ENCODE results near the gene PARD3B. TPM values are rescaled to one million over a fixed set of nuclear protein-coding genes. Genes with fewer than 3 reads are reported as not detected.

Gene PARD3B
- total and polyA plus RNA-seq, 2 of the 4 experiments (the other 2 are of a cell fraction) = 3.3 to 15.6 TPM

GRCh38 chr2:205643391-205643885 lies 1098.2 kb downstream of the PARD3B start:
- H3K9me1 ChIP-seq (ENCODE audit: insufficient read depth, low read length) = no peaks in the 10 kb centered on the region

More at GRCh38 chr2:205643391-205643885, 1098.2 kb downstream of the PARD3B start:
- no peak overlapping the region for H2BK15ac ChIP-seq (ENCODE audit: low read depth, low read length)
- dilution Hi-C loops (cut with HindIII; ENCODE audit: low sequenced_read_pairs, unreplicated experiment) = no loop called here
- H2AK5ac ChIP-seq (ENCODE audit: low read depth, low read length) = no peak overlapping the region
- no peaks in the 10 kb centered on the region for H3K79me1 ChIP-seq (ENCODE audit: low read depth in 1 of 2, low read length in 2 of 2)
- no peak overlapping the region for H3K4me3 ChIP-seq (ENCODE audit: insufficient read depth, low read depth, low read length)
- H3K4me1 ChIP-seq (ENCODE audit: control insufficient read depth, insufficient read depth, low read length) = peaks cover 3% of the 10 kb centered on the region
- WGBS, 2 experiments (ENCODE audit: extremely low coverage in 2 of 2, insufficient read length in 1 of 2) = 64% methylated on average over 7 of the region's 10 CpGs; no CpG with 5 or more reads in 1 of the 2 experiments
- H3K4ac ChIP-seq (ENCODE audit: low read depth, low read length) = no peak overlapping the region
- no peak overlapping the region for H3K9ac ChIP-seq (ENCODE audit: low read depth, low read length)
- no peak overlapping the region for H2AK9ac ChIP-seq (replicated peaks; ENCODE audit: low read depth, low read length, poor library complexity)
- no peak overlapping the region for H4K91ac ChIP-seq (ENCODE audit: insufficient read depth, low read depth, low read length)
- in situ Hi-C loops (cut with MboI; ENCODE audit: low sequenced_read_pairs) = loop anchor here (25.0 kb wide), 1 partner anchor 106 kb away; no protein-coding TSS in a partner anchor
- H3K4me2 ChIP-seq (ENCODE audit: low read depth, low read length) = no peak overlapping the region
- H4K20me1 ChIP-seq (ENCODE audit: insufficient read depth, low read length) = no peaks in the 10 kb centered on the region
- no peak overlapping the region for H3K18ac ChIP-seq (ENCODE audit: low read depth, low read length)
- CTCF ChIA-PET = interaction anchor here (0.5 kb wide), 1 partner anchor 1016 kb away, joined by 5 read pairs; no protein-coding TSS in a partner anchor
- H3K14ac ChIP-seq (replicated peaks; ENCODE audit: low read depth, low read length) = no peak overlapping the region
- H3K27me3 ChIP-seq (ENCODE audit: control insufficient read depth, insufficient read depth, low read length) = no peaks in the 10 kb centered on the region
- BruUV-seq (replicated peaks) = no TSS peak
- no peak overlapping the region for H3K23ac ChIP-seq (ENCODE audit: low read depth, low read length)
- H3K36me3 ChIP-seq (ENCODE audit: control insufficient read depth, insufficient read depth, low read length) = no peaks in the 10 kb centered on the region
- H2BK5ac ChIP-seq (ENCODE audit: low read depth, low read length, poor library complexity, severe bottlenecking) = no peak overlapping the region
- no peak for ATAC-seq (ENCODE audit: low read depth)
- POLR2A ChIA-PET (ENCODE audit: unreplicated experiment) = no interaction called here
- H3K9me3 ChIP-seq (ENCODE audit: control insufficient read depth, insufficient read depth, low read length) = peaks cover 5% of the 10 kb centered on the region; the same call in 1 of the 2 replicates
- no peak overlapping the region for H2BK120ac ChIP-seq (ENCODE audit: low read depth, low read length)
- no peak for DNase-seq
- no peak overlapping the region for H4K5ac ChIP-seq (ENCODE audit: low read depth, low read length)
- TF ChIP-seq NFE2L2 (IDR thresholded peaks at IDR 0.05; ENCODE audit: low read depth, low read length) (no peak), SMC3 (IDR thresholded peaks at IDR 0.05; ENCODE audit: low read depth, low read length) (no peak), MXI1 (IDR thresholded peaks at IDR 0.05; ENCODE audit: borderline replicate concordance, low read depth, low read length) (no peak), RAD21 (IDR thresholded peaks at IDR 0.05; ENCODE audit: low read length) (no peak), RFX5 (IDR thresholded peaks at IDR 0.05; ENCODE audit: low read depth, low read length) (no peak), USF2 (IDR thresholded peaks at IDR 0.05; ENCODE audit: low read depth, low read length) (no peak), FOS (IDR thresholded peaks at IDR 0.05; ENCODE audit: low read depth, low read length) (no peak), POLR2A (IDR thresholded peaks at IDR 0.05; ENCODE audit: low read depth, low read length) (no peak), CEBPB (IDR thresholded peaks at IDR 0.05; ENCODE audit: low read depth, low read length) (no peak), MAZ (IDR thresholded peaks at IDR 0.05; ENCODE audit: borderline replicate concordance, low read depth, low read length) (no peak), ELK1 (IDR thresholded peaks at IDR 0.05; ENCODE audit: borderline replicate concordance, low read depth, low read length) (no peak)
- H3K27ac ChIP-seq (ENCODE audit: insufficient read depth, low read length) = no peak overlapping the region
- peak overlapping the region in 1 of 2 experiments; percentile 23; a peak in 1 of 4 replicates for H4K8ac ChIP-seq (ENCODE audit: low read depth in 2 of 2, low read length in 2 of 2)
- intact Hi-C loops (cut with micrococcal nuclease) = no loop called here
- H3K56ac ChIP-seq (ENCODE audit: extremely low read depth, insufficient read depth, low read length) = no peak overlapping the region
- H2AFZ ChIP-seq (replicated peaks; ENCODE audit: low read length, poor library complexity) = no peak overlapping the region
- H2BK20ac ChIP-seq (ENCODE audit: low read depth, low read length) = no peak overlapping the region
